SH-SY5Y (cell line): Measurements from ENCODE around the gene SEMA4D.
A peak's percentile ranks its signal among the peaks of the same experiment; 100 is the strongest.

ENCODE experiments used
- GATA2 ChIP-seq: IDR thresholded peaks from 2 replicates; pipeline ENCODE4 v1.6.1; 2011; ENCODE audit warnings: mild to moderate bottlenecking, low read depth, low read length
- GATA3 ChIP-seq: IDR thresholded peaks from 2 replicates; pipeline ENCODE4 v1.6.1; 2011; ENCODE audit warnings: low read depth, mild to moderate bottlenecking, low read length, moderate library complexity

SEMA4D gene

DNA sequence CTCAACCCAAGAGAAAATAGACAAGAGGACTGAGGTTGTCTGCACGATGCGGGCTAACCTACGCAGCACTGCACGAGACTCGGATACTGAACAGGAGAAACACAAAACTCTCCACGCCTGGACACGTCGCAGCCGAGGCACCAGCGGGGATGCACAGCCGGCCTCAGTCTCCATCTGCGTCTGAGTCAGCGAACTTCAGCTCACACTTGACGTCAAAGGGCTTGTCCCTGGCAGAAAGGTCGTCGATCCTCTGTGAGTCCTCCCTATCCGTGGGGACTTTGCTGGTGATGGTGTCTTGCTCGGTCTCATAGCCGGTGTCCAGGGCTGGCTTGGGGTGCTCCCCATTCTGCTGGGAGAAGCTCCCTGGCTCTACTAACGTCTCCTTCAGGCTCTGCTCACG is 119.4 kb downstream of the SEMA4D start:
- TF ChIP-seq GATA3 (no peak), GATA2 (no peak)

DNA sequence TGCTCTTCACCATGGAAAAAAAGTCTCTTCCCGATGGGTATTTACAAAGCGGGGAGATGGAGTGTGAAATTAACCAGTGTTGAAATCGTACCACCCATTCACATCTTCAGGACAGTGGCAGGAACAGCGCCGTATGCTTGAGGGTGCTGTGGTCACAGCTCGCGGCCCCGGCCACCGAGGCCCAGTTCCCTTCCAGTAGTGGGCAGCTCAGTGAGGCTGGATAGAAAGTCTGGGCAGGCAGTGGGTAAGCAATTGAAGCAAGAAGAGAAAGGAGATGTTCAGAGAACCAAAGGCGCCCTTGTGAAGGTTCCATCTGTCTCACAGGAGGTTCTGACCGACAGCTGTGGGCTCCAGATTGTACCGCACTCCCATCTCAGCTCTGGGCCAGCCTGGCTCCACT is 120.5 kb downstream of the SEMA4D start:
- TF ChIP-seq GATA3 (no peak), GATA2 (no peak)

DNA sequence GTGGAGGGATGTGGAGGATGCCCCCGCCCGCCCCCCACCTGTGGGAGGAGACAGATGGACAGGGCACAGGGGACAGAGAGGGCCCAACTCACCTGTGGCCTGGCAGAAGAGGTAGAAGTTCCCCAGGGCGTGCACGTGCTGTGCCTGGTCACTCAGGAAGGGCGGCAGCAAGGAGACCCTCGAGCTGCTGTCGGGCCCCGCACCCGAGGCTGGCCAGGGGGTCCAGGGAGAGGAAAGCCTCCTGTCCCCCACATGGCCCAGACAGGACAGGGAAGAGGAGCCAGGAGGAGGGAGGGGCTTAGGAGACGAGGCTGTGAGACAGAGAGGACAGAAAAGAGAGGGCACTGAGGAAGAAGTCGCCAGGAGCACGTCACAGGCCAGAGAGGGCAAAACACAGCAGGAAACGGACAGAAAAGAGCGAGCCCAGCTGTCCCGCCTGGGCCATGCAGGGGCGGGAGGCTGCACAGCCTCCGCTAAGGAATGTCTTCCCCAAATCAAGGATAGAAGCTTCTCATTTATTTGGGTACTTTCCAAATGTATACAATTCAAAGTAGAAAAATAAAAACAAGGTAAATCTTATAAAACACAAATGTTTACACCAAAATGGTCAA is 121.1 kb downstream of the SEMA4D start:
- TF ChIP-seq GATA3 (no peak), GATA2 (no peak)

DNA sequence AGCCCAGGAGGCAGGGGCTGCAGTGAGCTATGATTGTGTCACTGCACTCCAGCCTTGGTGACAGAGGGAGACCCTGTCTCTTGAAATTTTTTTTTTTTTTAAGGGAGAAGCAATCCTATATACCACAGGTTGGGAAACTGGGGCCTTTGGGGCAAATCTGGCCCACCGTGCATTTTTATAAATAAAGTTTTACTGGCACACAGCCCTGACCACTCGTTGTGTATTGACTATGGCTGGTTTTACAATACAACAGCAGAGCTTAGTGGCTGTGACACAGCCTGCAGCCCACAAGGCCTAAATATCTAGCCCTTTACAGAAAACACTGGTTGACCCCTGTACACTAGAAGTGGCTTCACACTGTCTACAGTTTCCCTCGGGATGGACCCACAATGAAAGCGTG is 121.6 kb downstream of the SEMA4D start:
- TF ChIP-seq GATA2 (no peak), GATA3 (no peak)

DNA sequence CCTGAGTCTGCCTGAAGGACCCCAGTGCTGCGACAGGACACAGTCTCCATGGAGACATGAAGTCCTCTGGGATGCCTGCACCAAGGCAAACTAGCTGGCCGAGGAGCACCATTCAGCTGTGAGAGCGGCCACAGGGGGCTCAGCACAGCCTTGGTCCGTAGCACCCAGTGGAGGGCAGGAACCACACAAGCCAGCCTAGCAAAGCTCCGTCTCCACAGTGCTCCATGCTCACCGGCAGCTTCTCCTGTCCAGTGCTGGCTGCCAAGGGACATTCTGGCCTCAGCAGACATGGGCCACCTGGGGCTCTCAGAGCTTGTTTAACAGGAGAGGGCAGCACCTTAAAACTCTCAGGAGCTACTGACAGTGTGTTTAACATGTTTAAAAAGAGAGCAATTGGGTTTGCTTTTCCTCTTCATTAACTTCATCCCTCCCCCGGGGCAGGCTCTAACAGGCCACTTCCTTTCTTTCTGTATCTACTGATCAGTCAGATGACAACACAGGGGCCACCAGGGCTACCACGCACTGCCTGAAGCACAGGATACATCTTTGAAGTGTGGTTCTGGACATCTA is 122.6 kb downstream of the SEMA4D start:
- TF ChIP-seq GATA3 (no peak), GATA2 (peak; percentile 78)

DNA sequence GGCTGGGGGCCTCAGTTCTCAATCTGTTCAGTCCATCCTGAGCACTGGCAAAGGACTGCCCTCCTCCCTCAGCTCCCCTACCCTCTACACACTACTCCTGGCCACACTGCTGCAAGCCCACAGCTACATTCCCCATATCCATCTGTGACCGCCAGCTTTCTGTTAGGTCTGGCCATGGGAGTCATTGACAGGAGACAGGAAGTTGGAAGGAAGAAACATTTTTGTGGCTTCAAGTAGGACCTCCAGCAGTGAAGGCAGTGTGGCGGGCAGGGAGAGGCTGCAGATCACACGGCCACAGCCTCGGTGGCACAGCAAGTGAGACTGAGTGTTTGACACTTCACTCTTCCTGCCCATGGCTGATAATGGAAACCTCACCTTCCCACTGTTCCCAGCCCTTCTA is 123.7 kb downstream of the SEMA4D start:
- TF ChIP-seq GATA2 (no peak), GATA3 (no peak)

DNA sequence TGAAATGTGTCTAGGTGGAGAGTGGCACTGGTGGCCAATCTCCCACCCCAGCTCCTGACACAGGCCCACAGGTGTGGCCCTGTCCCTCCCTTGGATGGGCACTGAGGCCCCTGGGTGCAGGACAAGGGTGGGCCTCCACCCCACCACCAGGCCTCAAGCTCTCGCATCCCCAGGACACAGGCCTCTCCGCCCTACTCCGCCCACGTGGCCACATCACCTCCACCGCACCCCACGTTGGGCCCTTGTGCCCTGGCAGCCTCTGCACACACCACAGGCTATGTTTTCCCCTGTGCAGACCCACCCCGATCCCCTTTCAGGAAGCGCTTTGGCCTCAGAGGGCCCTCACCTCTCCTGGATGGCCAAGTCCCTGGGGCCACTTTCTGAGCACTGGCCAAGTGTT is 124.9 kb downstream of the SEMA4D start:
- no peak for TF ChIP-seq GATA2

DNA sequence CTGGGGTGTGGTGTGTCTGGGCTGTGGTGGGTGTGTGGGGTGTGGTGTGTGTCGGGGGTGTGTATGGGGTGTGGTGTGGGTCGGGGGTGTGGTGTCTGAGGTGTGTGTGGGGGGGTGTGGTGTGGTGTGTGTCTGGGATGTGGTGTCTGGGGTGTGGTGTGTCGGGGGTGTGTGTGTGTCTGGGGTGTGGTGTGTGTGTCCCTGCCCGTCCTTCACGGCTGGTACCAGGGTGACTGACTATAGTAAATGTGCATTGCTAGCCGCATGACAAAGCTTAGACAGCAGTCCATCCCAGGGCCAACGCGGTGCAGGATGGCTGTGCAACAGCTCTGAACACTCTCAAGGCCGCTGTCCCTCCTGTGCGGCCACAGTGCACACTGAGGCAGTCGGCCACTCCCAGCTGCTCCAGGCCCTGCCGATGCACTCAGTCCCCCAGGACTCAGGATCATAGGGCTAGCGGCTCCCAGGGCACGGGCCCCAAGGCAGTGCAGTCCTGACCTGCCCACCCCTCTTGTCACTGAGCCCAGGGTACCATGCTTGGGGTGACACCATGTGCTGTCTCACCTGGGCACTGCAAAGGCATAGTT is 125.6 kb downstream of the SEMA4D start:
- TF ChIP-seq GATA3 (no peak), GATA2 (no peak)

DNA sequence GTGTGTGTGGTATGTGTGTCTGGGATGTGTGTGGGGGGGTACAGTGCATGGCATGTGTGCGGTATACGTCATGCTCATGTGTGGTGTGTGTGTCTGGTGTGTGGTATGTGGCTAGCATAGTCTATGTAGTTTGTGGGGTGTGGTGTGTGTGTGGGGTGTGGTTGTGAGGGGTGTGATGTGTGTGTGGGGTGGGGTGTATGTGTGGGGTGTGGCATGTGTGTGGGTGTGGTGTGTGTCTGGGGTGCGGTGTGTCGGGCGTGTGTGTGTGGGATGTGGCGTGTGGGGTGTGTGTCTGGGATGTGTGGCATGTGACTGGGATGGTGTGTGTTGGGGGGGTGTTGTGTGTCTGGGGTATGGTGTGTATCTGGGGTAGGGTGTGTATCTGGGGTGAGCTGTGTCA is 127.3 kb downstream of the SEMA4D start:
- TF ChIP-seq GATA3 (no peak), GATA2 (no peak)

DNA sequence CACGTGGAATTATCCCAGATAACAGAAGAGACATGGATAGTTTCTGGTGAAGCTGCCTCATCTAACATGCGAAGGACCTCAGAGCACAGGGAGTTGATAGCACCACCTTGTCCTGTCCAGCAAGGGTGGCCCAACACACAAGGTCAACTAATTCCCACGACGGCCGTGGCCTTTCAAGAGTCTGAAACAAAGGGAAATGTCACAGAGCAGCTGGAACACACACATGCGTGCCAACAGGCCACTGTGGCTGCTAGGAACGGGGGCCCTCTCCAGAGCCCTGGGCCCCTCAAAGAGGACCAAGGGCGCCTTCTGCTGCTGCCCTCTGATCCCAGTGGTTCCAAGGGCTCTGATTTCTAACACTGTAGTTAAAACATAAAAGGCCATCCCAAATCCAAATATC is 128.9 kb downstream of the SEMA4D start:
- TF ChIP-seq GATA2 (no peak), GATA3 (no peak)

DNA sequence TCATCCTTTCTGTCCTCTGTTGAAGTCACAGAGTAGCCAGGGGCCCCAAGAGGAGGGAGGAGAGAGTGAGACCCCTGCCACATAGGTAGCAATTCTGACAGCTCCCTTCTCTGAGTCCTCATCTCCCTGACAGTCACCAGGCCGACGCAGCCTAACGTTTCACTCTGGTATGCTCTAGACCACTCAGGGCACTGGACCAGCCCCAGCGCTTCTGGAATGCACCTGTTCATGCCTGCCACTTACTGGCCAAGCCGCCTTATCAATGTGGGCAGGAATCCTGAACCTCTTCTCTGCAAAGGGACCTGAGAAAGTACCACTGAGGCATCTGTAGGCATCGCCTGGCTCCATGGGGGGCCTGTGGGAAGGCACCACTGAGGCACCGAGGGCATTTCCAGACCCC is 129.4 kb downstream of the SEMA4D start:
- TF ChIP-seq GATA2, result no peak
- TF ChIP-seq GATA3, result no peak

DNA sequence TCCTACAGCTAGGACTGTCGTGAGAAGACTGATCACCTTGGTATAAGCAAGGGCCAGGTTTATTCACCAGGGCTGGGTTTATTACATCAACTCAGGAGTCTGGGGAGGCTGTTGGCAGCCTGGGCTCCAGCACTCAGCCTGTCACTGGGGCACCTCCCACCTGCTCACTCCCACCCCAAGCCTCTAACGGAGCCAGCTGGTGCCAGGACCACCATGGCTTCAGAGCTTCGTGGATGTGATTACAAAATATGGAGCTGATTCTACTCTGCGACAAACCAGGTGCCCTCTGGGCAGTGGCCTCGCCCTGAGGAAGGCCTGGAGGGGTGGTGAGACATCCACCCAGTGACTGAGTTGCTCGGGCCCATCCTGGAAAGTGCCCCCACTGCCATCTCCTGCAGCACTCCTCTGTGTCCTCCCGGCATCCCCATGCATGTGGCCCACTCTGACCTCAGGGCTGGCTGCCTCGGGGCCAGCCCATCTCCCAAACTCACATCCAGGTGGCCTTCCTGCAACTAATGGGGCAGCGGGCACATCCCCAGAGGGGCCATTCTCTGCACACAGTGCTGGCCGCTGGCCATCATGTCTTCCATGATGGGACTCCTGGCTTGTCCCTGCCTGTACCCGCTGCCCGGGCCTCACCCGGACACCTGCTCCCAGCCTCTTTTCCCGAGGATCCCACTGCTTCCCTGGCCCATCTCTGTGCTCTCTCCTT is 130.0 kb downstream of the SEMA4D start:
- no peak for TF ChIP-seq GATA2
- no peak for TF ChIP-seq GATA3

DNA sequence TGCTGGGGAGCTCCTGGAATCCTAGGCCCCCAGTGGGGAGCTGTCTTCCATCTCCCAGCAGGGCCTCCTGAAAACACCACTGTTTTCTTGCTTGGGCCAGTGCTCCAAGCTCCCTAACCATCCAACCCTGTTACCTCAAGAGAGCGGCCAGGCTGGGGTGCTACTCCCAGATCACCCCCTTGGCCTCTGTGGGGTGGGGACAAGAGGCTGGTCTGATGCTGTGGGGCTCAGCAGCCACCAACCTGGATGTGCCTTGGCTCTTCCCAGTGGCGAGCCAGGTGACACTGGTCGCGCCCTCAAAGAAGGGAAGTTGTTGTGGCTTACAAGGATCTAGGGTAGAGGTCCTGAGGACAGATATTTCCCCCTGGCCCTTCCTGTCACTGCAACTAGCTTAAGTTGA is 130.6 kb downstream of the SEMA4D start:
- no peak for TF ChIP-seq GATA3
- no peak for TF ChIP-seq GATA2

DNA sequence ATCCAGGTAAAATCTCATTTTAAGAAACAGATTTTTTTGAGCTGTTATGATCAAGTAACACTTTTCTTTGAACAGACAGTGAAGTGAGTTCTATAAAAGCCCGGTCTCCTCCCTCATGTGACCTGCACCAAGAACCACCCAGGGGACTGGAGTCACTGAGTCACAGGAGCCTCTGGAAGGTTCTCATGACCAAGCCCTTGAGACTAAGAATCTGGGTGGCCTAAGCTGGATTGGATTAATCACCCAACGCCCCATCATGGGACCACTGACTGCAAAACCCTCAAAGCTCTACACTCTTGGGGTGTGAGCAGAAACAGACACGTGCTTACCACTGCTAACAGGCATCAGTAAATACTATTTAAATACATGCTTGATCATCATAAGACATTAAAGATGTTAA is 131.2 kb downstream of the SEMA4D start:
- no peak for TF ChIP-seq GATA3
- TF ChIP-seq GATA2, result no peak

DNA sequence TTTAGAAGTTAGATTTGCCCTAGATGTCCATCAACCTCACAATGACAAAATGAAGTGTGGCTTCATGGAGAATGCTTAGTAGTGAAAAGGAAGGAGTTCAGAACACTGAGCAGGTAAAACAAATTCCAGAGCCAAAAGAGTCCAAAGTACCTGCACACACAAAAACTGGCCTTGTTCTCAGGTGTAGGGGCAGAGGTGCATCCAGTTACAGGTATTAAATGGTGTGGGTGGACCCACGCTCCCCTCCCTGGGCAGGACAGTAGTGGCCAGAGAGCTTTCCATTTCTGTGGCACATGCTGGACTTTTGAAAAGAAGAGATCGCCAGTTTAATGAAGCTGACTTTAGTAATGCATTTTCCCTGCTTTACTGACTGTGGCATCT is 132.4 kb downstream of the SEMA4D start:
- TF ChIP-seq GATA3 (no peak), GATA2 (no peak)

DNA sequence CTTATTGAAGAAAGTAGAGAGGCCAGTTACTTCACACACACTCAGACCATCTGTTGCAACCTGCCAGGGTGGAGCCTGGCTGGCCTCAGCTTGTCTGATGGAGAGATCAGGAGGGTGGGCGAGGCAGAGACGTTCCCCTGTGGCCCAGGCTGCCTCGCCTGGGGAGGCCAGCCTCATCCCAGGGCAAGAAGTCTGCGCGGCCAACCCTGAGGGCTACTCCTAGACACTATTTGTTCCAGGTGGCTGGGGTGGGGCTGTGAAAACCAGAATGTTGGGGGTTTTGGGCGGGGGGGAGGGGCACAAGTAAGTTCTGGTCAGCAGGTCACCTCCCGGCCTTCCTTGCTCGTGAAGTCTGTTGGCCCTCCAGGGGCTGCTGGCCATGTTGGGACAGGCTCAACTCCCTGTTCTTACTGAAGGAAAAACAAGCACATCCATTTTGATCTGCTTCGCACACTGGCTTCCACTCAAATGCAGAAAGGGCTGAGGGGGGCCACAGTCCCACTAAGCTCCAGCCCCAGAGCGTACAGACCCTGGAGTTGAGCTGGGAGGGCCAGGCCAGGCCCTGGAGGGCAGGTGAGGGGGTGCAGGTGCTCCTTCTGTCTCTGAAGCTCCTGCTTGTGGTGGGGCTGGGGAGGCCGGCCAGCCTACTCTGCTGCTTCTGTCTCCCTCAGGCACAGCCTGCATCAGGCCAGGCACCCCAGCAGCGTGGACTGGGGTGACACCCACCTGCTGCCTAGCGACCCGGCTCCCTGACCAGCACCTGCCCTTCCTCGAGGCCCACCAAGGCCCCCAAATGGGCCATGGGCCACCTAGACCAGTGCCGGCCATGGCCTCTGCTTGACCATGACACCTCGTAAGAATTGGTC is 133.0 kb downstream of the SEMA4D start:
- TF ChIP-seq GATA3 (no peak), GATA2 (no peak)
